Right ventricle myocardium inferior (tissue), 1 donor: ENCODE results near the gene RNF138. TPM values are rescaled to one million over a fixed set of nuclear protein-coding genes. Genes with fewer than 3 reads are reported as not detected.
"Not testable (repeated sequence)": the region's sequence is repeated elsewhere in the genome, so short reads cannot be mapped to it uniquely, and the experiment has no call there.

Source experiments
- ATAC-seq: fragments of 200-7000 bp; cut with Tn5 transposase; one replicate; pipeline ENCODE4 v1.9.1; 2020; ENCODE audit warnings: mild to moderate bottlenecking, moderate library complexity
- DNase-seq: peaks from one replicate; pipeline ENCODE4 v3.0.0; 2021; ENCODE audit errors: missing footprints
- intact Hi-C: fragments of 100-400 bp; cut with DNase I; formaldehyde crosslinking; loops from one replicate; pipeline ENCODE4 v1.11.0; 2022
- total RNA-seq: library from RNA; stranded (reverse); fragmentation: NEBNext Ultra II Directional; extraction: Animal tissue kit (Norgen Biotek cat#: 25700); gene quantifications from one replicate; pipeline ENCODE4 v1.2.1, GENCODE V29; 2021
- donor health status: DM: no; HTN: yes; CAD: no; lungs with severe emphysema.

The RNF138 gene
- total RNA-seq, 1 donor from 2014 or later: 8.0 TPM

- DNase-seq (no peak), ATAC-seq (no peak)
- intact Hi-C loops: loop anchor here (5.0 kb wide), 2 partner anchors 115 to 315 kb away; partner anchors contain the start of gene GAREM1
Observed at GRCh38 chr18:32157580-32157979, 65.9 kb downstream of the RNF138 start.

GRCh38 chr18:32158108-32158624, 66.5 kb downstream of the RNF138 start:
- ATAC-seq: peak; percentile 95
- peak; percentile 78 for DNase-seq
- intact Hi-C loops: loop anchor here (1.0 to 5.0 kb wide), 3 partner anchors 114 to 394 kb away; partner anchors contain the start of gene GAREM1

- DNase-seq, ATAC-seq: not testable (repeated sequence)
- intact Hi-C loops: loop anchor here (1.0 to 5.0 kb wide), 3 partner anchors 114 to 394 kb away; partner anchors contain the start of gene GAREM1
Observed at GRCh38 chr18:32158631-32159030, 67.0 kb downstream of the RNF138 start.

- DNase-seq: no peak
- no peak for ATAC-seq
- intact Hi-C loops: no loop called here
Observed at GRCh38 chr18:32160547-32160946, 68.9 kb downstream of the RNF138 start.

GRCh38 chr18:32167980-32168730, 76.5 kb downstream of the RNF138 start:
- DNase-seq (no peak), ATAC-seq (no peak)
- intact Hi-C loops: no loop called here

GRCh38 chr18:32173654-32174053, 82.0 kb downstream of the RNF138 start:
- no peak for ATAC-seq
- intact Hi-C loops: loop anchor here (10.0 kb wide), 1 partner anchor 61 kb away; no protein-coding TSS in a partner anchor

GRCh38 chr18:32174719-32175118, 83.0 kb downstream of the RNF138 start:
- intact Hi-C loops: loop anchor here (10.0 kb wide), 1 partner anchor 60 kb away; no protein-coding TSS in a partner anchor
- no peak for ATAC-seq
- DNase-seq: no peak

More at GRCh38 chr18:32173654-32174053, 82.0 kb downstream of the RNF138 start:
- DNase-seq: no peak

GRCh38 chr18:32175265-32175664, 83.6 kb downstream of the RNF138 start:
- ATAC-seq (peak; percentile 39), DNase-seq (no peak)
- intact Hi-C loops: loop anchor here (10.0 kb wide), 1 partner anchor 60 kb away; no protein-coding TSS in a partner anchor

GRCh38 chr18:32176745-32177144, 85.1 kb downstream of the RNF138 start:
- ATAC-seq, DNase-seq: not testable (repeated sequence)
- intact Hi-C loops: loop anchor here (10.0 kb wide), 1 partner anchor 58 kb away; no protein-coding TSS in a partner anchor

- ATAC-seq (no peak), DNase-seq (no peak)
- intact Hi-C loops: loop anchor here (10.0 kb wide), 1 partner anchor 57 kb away; no protein-coding TSS in a partner anchor
Observed at GRCh38 chr18:32177530-32177929, 85.9 kb downstream of the RNF138 start.

Other genes starting within 250 kb of the RNF138 start
- 30.9 TPM for gene TRAPPC8, start 148.7 kb upstream of the RNF138 start, total RNA-seq
- 5.6 TPM for gene RNF125, start 73.0 kb upstream of the RNF138 start, total RNA-seq
- not detected for gene MEP1B, start 98.2 kb downstream of the RNF138 start, total RNA-seq